Osteocyte (in vitro differentiated cells): ENCODE measurements around the gene HMHB1. TPM values are rescaled to one million over a fixed set of nuclear protein-coding genes. Genes with fewer than 3 reads are reported as not detected.
"Not testable (repeated sequence)": the region's sequence is repeated elsewhere in the genome, so short reads cannot be mapped to it uniquely, and the experiment has no call there.

ENCODE experiments used
- DNase-seq: peaks from one replicate; pipeline ENCODE4 v3.0.0; 2021; ENCODE audit warnings: mixed read lengths; ENCODE audit not compliant: unreplicated experiment; ENCODE audit errors: extremely low spot score
- H3K27ac Mint-ChIP-seq: one replicate; pipeline ENCODE4 v1.8.0; 2021; ENCODE audit warnings: mild to moderate bottlenecking, mixed read lengths; ENCODE audit not compliant: unreplicated experiment
- H3K27me3 Mint-ChIP-seq: one replicate; pipeline ENCODE4 v1.8.0; 2021; ENCODE audit warnings: mixed read lengths; ENCODE audit not compliant: unreplicated experiment
- H3K36me3 Mint-ChIP-seq: one replicate; pipeline ENCODE4 v1.8.0; 2021; ENCODE audit warnings: mixed read lengths; ENCODE audit not compliant: unreplicated experiment
- H3K4me1 Mint-ChIP-seq: one replicate; pipeline ENCODE4 v1.8.0; 2021; ENCODE audit warnings: mixed read lengths; ENCODE audit not compliant: unreplicated experiment
- H3K4me3 Mint-ChIP-seq: one replicate; pipeline ENCODE4 v1.8.0; 2021; ENCODE audit warnings: mild to moderate bottlenecking, moderate library complexity, mixed read lengths; ENCODE audit not compliant: unreplicated experiment
- H3K9me3 Mint-ChIP-seq: one replicate; pipeline ENCODE4 v1.8.0; 2021; ENCODE audit warnings: mixed read lengths; ENCODE audit not compliant: unreplicated experiment
- CTCF ChIP-seq: fragments of 200-600 bp; sonication (generic); IDR thresholded peaks from 2 replicates; pipeline ENCODE4 v1.5.0; 2021; ENCODE audit warnings: antibody characterized with exemption, mild to moderate bottlenecking, moderate library complexity
- total RNA-seq: library from RNA; stranded (reverse); gene quantifications from 2 replicates; pipeline ENCODE4 v1.2.1, GENCODE V29; 2021

The HMHB1 gene
- total RNA-seq, 1 donor from 2014 or later = not detected

- Mint-ChIP-seq H3K4me1 (peaks cover 16% of the 10 kb centered on the region), H3K27ac (no peak overlapping the region)
Observed at GRCh38 chr5:143800715-143801114, 11.2 kb upstream of the HMHB1 start.

GRCh38 chr5:143801252-143801939 lies 10.6 kb upstream of the HMHB1 start:
- Mint-ChIP-seq H3K27me3 (no peaks in the 10 kb centered on the region), H3K36me3 (no peaks in the 10 kb centered on the region), H3K4me3 (no peak overlapping the region), H3K9me3 (no peaks in the 10 kb centered on the region), H3K4me1 (peaks cover 23% of the 10 kb centered on the region), H3K27ac (no peak overlapping the region)
- TF ChIP-seq CTCF = no peak
- DNase-seq = no peak

More at GRCh38 chr5:143800715-143801114, 11.2 kb upstream of the HMHB1 start:
- no peak for DNase-seq
- no peaks in the 10 kb centered on the region for H3K36me3 Mint-ChIP-seq
- H3K9me3 Mint-ChIP-seq = no peaks in the 10 kb centered on the region
- H3K27me3 Mint-ChIP-seq = no peaks in the 10 kb centered on the region
- H3K4me3 Mint-ChIP-seq = no peak overlapping the region
- no peak for TF ChIP-seq CTCF

- Mint-ChIP-seq H3K4me3 (no peak overlapping the region), H3K4me1 (peaks cover 27% of the 10 kb centered on the region), H3K9me3 (no peaks in the 10 kb centered on the region), H3K27me3 (no peaks in the 10 kb centered on the region), H3K36me3 (no peaks in the 10 kb centered on the region), H3K27ac (peak overlapping the region; percentile 55)
- no peak for DNase-seq
- TF ChIP-seq CTCF = no peak
Observed at GRCh38 chr5:143805861-143806260, 6.1 kb upstream of the HMHB1 start.

- no peaks in the 10 kb centered on the region for H3K27me3 Mint-ChIP-seq
- TF ChIP-seq CTCF = no peak
- peaks cover 26% of the 10 kb centered on the region for H3K4me1 Mint-ChIP-seq
- no peak for DNase-seq
- H3K36me3 Mint-ChIP-seq = no peaks in the 10 kb centered on the region
- no peak overlapping the region for H3K4me3 Mint-ChIP-seq
- H3K27ac Mint-ChIP-seq = peak overlapping the region; percentile 60
- no peaks in the 10 kb centered on the region for H3K9me3 Mint-ChIP-seq
Observed at GRCh38 chr5:143806579-143806978, 5.4 kb upstream of the HMHB1 start.

- peaks cover 26% of the 10 kb centered on the region for H3K4me1 Mint-ChIP-seq
- no peak overlapping the region for H3K27ac Mint-ChIP-seq
Observed at GRCh38 chr5:143807401-143807800, 4.6 kb upstream of the HMHB1 start.

GRCh38 chr5:143816370-143816769 lies 4.4 kb downstream of the HMHB1 start:
- not testable (repeated sequence) for H3K27me3 Mint-ChIP-seq, H3K4me1 Mint-ChIP-seq

More at GRCh38 chr5:143807401-143807800, 4.6 kb upstream of the HMHB1 start:
- no peaks in the 10 kb centered on the region for H3K36me3 Mint-ChIP-seq
- no peak overlapping the region for H3K4me3 Mint-ChIP-seq
- H3K27me3 Mint-ChIP-seq = no peaks in the 10 kb centered on the region
- no peak for TF ChIP-seq CTCF
- no peaks in the 10 kb centered on the region for H3K9me3 Mint-ChIP-seq
- no peak for DNase-seq

More at GRCh38 chr5:143816370-143816769, 4.4 kb downstream of the HMHB1 start:
- H3K4me3 Mint-ChIP-seq, H3K36me3 Mint-ChIP-seq, DNase-seq, H3K9me3 Mint-ChIP-seq, H3K27ac Mint-ChIP-seq: not testable (repeated sequence)
